ENCODE measurements around the gene ACAD9.
"Not testable (repeated sequence)": the region's sequence is repeated elsewhere in the genome, so short reads cannot be mapped to it uniquely, and the experiment has no call there.

ACAD9 gene

DNA sequence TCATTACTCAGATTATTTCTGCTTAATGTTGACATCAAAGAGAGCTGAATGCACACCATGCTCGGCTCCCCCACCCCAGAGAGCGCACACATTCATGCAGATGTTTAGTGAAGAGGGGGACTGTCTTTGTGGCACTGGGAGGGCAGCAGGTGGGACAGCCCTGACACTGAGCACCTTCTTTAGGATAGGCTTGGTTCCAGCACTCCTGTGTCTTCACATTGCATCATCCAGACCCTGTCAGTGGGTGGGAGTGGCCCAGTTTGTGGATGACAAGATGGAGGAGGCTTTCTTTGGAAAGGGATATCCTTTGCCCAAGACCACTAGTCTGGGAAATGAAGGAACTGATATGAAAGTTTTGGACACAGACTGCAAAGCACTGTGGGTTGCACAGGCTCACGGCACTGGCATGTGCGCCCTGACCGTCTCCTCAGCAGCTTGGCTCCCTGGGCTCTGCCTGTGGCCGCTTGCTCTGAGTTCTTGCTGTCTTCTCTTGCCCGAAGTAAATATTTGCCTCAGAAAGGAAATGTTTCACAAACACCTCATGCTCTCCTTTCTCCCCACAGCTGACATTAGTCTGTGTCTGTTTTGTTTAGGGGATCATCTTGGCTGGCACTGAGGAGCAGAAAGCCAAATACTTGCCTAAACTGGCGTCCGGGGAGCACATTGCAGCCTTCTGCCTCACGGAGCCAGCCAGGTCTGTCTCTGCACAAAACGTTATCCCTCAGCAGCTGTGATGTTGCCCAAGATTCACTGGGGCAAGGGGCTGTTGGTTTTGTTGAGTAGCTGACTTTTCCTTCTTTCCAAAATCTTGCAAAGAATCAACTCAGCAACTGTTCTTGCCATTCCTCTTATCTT, 16.6 kb downstream of the ACAD9 start:
- no peak for DNase-seq (ENCODE audit: low spot score)

DNA sequence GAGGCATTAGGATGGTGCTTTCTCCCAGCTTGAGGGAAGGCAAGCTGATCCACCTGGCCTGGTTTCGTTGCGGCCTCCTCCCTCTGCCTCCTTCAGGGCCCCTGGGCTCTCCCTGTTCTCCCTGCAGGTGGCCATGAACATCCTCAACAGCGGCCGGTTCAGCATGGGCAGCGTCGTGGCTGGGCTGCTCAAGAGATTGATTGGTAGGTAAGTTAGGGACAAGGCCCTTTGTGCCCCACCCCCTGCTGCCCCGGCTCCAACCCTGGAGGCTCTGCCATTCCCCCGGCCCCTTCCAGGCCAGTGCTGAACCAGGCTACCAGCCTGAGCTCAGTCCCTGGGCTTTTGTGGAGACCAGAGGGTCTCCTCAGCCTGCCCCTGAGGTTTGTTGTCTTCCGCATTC, 23.0 kb downstream of the ACAD9 start:
- no peak for DNase-seq (ENCODE audit: low spot score)

DNA sequence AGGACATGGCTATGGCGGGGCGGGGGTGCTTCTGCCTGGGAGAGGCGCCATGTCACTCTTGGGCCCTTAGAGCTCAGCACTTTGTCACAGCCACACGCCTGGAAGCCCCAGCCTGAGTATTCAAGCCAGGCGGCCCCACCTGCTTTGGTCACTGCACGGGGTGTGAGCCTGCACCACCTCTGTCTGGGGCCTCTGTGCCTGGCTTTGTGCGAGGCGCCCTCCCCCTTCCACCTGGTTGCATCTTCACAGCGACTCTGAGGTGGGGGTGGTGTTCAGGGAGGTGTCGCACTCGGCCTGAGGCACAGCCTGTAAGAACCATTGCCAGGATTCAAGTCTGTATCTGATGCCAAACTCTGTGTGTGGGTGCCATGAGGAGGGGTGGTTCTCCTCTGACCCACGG, 24.1 kb downstream of the ACAD9 start:
- DNase-seq (ENCODE audit: low spot score), result no peak

DNA sequence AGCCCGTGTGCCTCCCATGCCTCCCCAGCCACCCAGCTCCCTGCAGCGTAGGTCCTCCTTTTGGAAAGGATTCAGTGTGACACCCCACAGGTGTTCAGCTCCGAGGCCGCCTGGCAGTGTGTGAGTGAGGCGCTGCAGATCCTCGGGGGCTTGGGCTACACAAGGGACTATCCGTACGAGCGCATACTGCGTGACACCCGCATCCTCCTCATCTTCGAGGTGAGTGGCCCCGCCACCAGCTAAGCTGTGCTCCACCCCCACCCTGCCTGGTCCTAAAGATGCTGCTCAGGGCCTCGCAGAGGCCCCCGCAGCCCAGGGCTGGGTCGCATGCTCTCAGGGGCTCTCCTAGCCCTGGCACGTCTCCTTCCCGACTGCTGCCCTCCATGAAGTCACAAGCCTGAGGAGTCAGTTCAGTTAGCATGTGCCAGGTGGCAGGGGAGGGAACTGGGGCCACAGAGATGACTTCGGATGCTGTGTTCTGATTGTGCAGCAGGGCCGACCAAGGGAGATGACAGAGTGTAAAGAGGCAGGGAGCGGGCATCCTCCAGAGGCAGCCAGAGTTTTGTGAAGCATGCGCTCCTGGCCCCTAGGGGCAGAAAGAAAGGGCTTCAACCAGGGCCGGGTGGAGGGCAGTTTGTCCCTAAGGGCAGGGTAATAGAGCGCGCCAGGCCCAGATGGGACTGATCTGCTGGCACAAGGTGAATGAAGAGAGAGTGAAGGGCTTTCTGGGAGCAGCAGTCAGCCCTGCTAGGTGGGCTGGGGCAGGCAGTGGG, 26.8 kb downstream of the ACAD9 start:
- DNase-seq (ENCODE audit: low spot score), result no peak

DNA sequence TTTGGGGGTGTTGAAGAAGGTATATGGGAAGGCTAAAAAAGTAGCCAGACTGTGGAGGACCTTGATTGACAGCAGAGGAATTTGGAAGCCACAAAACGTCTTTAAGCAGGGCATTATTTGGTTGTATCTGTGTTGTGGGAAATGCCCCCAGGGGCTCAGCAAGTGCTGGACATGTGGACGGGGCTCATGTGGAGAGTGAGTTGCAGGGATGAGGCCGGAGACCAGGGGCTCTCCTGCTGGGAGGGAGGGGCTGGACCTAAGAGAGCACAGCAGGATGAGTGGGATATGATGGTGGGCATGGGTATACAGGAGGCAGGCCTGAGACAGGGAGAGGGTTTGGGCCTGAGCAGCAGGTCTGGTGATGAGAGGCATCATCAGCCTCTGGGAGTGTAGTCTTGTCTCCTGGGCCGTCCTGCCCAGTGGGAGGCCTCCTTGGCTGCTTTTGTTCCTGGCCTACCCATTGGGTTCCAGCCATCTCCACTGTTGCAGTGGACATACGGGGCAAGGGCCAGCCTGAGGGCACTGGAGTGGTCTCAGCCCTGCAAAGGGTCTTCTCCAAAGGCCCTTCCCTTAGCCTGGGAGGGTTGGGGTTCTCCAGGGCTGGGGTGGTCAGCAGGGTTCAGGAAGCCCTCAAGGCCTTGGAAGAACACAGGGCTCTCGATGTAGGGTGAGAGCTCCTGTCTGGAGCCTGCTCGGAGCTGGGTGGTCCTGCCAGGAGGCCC, 27.5 kb downstream of the ACAD9 start:
- no peak for DNase-seq (ENCODE audit: low spot score)

- DNase-seq (ENCODE audit: low spot score), result no peak
Observed at GRCh38 chr3:128907706-128908445, 28.5 kb downstream of the ACAD9 start.

- no peak for DNase-seq (ENCODE audit: low spot score)
Observed at GRCh38 chr3:128908951-128909350, 29.5 kb downstream of the ACAD9 start.

DNA sequence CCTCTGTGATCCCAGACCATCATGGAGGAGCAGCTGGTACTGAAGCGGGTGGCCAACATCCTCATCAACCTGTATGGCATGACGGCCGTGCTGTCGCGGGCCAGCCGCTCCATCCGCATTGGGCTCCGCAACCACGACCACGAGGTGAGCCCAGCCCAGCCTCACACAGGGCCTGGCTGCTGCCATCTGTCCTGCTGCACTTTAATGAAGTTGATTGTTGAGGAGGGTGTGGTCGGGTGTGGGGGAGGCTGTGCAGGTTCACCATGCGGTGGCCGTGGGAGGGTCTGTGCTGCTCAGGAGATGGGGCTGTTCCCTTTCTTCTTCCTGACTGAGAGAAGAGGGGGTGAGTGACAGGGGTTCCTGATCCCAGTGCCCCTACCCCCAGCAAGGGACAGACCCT, 30.6 kb downstream of the ACAD9 start:
- no peak for DNase-seq (ENCODE audit: low spot score)

DNA sequence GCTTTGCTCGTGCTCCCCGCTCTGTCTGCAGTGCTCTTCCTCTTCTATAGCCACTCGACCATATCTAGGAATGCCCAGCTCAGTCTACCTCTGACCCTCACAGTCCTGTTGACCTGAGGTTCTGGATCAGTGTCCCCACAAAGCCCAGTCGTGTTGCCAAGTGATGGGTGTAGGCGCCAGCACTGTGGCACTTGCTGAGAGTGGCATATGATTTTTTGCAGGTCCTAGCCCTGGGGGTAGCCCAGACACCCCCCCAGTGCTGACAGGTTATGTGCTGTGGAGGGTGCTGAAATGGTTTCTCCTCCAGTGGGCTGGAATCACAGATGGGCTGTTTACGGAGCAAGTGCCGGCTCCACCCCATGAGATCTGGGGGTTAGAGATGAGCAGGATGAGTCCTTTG, 32.5 kb downstream of the ACAD9 start:
- no peak for DNase-seq (ENCODE audit: low spot score)

DNA sequence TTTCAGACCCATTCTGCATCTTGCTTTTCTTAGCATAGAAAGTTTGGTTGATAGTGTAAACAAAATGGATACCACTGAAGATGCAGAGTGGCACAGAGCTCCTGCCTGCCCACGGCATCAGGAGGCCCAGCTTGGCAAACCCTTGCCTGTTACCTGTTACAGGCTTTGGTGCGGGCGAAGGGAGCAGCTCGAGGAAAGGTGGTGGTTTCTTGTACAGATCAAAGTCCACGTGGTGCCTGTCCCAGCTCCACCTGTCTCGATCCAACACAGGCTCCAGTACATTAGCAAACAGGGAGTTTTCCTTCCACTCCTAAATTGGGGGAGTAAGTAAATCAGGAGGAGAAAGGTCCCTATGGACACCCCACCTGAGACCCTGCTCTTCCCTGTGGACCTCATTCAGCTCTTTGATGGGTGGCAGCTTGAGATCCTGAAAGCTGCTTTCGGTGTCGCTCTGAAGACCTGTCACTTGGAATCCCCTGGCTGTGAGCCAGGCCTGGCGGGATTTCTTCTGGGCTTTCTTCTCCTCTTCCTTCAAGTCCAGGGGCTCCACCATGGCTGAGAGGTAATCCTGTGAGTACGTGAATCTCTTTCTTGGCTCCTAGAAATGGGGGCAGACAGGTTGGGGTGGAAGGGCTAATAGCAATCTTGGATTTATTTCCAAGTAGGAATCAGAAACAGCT, 35.7 kb downstream of the ACAD9 start:
- no peak for DNase-seq (ENCODE audit: low spot score)

DNA sequence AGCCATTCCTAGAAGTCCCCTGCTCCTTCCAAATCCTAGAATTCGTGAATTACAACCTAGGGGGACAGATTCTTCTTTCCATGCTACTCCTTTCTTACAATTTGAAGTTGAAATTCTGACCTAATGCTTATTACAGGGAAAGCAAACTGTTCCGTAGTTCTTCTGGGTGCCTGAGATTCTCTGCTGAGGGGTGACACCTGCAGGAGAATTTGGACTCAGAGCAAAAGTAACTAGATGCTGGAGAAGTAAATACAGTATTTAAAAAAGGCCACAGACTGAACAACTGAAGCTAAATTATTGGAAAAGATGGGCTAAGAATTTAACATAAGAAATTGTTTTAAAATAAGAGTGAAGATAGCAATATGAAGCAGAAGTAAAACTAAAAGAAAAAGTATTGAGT, 37.9 kb downstream of the ACAD9 start:
- DNase-seq (ENCODE audit: low spot score), result no peak

GRCh38 chr3:128919988-128920387, 40.6 kb downstream of the ACAD9 start:
- no peak for DNase-seq (ENCODE audit: low spot score)

DNA sequence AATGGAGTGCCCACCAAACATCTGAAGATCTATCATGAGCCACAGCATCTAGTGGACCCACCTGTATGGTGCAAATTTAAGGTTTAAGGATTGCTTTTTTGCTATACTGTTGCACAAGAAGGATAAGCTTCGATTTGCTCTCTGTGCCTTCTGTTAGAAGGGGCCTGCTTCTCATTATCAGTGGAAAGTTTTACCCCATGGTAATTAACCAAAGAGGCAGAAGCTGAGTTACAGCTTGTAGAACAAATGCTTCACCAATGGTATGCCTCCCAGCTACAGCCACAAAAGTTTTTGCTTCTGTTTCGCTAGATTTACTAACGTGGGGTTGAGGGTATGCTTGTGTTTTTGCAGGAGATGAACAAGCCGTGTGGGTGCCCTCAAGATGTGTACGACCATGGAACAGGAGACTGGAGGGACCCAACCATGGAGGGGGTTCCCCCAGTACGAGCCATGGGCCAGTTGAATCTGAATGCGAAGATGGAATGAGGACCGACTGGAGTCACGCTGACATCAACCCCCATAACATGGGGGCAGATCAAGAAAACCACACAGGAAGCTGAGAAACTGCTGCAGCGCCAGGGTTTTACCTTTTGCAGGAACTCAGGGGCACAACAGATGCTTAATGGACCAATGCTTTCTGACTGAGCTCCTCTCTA, 43.5 kb downstream of the ACAD9 start:
- DNase-seq (ENCODE audit: low spot score), result no peak

DNA sequence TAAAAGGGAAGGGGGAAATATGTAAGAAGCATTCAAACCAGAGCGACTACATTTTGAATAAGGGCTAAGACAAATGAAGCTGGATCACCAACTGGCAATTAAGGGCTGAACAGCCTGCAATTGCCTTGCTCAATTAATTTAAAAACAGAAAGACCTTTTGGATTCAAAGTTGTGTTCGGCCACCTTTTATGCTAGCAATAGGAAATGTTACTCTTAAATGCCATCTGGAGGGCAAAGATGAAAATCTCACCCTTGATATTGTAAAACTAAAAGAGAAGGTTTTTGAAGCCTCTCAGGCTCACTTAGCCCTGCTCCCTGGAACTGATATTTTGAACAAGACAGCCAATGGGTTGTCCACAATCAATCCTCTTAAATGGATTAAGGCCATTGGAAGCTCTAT, 44.2 kb downstream of the ACAD9 start:
- no peak for DNase-seq (ENCODE audit: low spot score)

- DNase-seq (ENCODE audit: low spot score), result not testable (repeated sequence)
Observed at GRCh38 chr3:128923986-128924385, 44.6 kb downstream of the ACAD9 start.

- no peak for DNase-seq (ENCODE audit: low spot score)
Observed at GRCh38 chr3:128929364-128929763, 49.9 kb downstream of the ACAD9 start.

DNA sequence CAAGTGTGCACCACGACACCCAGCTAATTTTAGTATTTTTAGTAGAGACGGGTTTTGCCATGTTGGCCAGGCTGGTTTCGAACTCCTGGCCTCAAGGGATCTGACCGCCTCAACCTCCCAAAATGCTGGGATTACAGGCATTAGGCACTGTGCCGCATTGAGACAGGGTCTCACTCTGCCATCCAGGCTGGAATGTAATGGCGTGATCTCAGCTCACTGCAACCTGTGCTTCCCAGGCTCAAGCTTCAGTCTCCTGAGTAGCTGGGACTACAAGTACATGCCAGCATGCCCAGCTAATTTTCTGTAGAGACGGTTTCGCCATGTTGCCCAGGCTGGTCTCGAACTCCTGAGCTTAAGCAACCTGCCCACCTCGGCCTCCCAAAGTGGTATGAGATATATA, 51.6 kb downstream of the ACAD9 start:
- DNase-seq (ENCODE audit: low spot score), result no peak

DNA sequence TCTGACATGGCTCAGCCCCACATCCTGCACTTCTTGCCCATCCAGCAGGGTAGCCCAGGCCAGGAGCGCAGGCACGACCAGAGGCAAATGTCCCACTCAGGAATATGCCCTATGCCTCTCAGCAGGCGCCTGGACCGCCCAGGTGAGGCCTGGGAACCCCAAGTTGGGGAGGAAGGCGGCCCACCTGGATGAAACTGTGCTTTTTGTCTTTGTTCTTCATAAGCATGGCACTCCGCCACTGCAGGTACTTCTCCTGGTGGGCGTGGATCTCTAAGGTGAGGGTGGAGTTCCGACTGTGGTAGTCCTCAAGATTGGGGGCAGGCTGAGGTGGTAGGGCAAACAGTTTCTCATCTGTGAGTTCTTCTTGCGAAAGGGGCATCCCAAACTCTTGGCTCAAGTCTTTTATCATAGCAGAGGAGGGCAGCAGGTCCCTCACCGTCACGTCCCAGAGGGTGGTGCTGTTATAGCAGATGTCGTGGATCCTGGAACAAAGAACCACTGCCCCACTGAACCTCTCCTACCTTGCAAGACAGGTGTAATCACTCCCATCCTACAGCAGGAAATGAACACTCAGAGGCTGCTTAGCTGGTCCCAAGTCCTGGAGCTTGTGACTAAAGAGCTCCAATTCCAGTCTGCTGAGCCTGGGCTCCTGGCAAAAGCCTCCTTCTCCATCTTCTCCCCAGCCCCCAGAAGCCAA, 53.2 kb downstream of the ACAD9 start:
- no peak for DNase-seq (ENCODE audit: low spot score)

DNA sequence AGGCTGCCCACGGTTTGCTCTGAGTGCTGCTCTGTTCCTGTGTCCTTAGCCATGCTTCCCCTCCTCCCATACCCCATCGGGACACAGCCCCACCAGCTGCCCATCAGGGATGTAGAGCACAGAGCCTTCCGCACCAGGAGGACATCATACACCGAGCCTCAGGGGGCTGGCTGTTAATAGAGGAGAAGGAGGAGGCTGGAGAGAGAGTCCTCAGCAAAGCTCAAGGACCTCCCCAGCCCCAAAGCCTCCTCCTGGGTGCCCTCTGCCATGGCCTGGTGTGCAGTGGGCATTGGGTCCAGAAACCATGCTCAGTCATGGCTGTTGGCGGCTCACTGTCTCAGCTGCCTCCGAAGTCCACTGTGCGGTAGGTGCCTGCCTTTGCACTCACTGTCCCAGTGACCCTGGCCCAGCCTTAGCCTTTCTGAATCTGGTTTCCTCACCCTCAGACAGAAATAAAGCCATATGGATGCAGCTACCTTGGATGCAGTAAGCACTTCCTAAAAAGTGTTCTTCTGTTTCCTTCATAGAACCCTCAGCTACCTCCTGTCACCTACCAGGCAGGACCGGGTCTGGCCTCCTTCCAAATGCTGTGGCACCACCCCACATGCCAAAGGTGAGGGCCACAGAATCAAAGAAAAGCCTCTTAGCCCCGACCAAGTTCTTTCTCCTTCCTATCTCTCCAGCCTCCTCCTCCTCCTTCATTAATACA, 53.9 kb downstream of the ACAD9 start:
- DNase-seq (ENCODE audit: low spot score), result no peak

GRCh38 chr3:128933922-128934253, 54.5 kb downstream of the ACAD9 start:
- no peak for DNase-seq (ENCODE audit: low spot score)

Data from LoVo (cell line).